HEK293 (cell line): ENCODE data around the gene IPO13.

Experiments
- FEZF1 ChIP-seq: fragments of 450-650 bp; formaldehyde crosslinking; IDR thresholded peaks from 2 replicates; pipeline ENCODE4 v1.5.1; 2016; ENCODE audit warnings: missing biosample characterization, missing genetic modification characterization
- MEIS1 ChIP-seq: sonication (generic); formaldehyde crosslinking; IDR thresholded peaks from 2 replicates; pipeline ENCODE4 v1.8.1; 2022; ENCODE audit warnings: missing genetic modification reagents, mild to moderate bottlenecking, borderline replicate concordance
- TCF7L2 ChIP-seq: IDR thresholded peaks from 2 replicates; pipeline ENCODE4 v1.6.1; 2011; ENCODE audit warnings: low read depth, mild to moderate bottlenecking, inconsistent platforms, low read length, moderate library complexity, borderline replicate concordance
- ZBTB17 ChIP-seq: fragments of 450-650 bp; formaldehyde crosslinking; IDR thresholded peaks from 2 replicates; pipeline ENCODE4 v1.5.1; 2016; ENCODE audit warnings: missing biosample characterization, missing genetic modification characterization
- ZFHX2 ChIP-seq: fragments of 450-650 bp; formaldehyde crosslinking; conservative IDR thresholded peaks from 2 replicates; pipeline ENCODE4 v1.5.1; 2016; ENCODE audit warnings: missing biosample characterization, missing genetic modification characterization
- ZFP3 ChIP-seq: fragments of 450-650 bp; formaldehyde crosslinking; IDR thresholded peaks from 2 replicates; pipeline ENCODE4 v1.5.1; 2016; ENCODE audit warnings: low read depth, missing biosample characterization, missing genetic modification characterization
- ZFP69B ChIP-seq: fragments of 450-650 bp; formaldehyde crosslinking; IDR thresholded peaks from 2 replicates; pipeline ENCODE4 v1.5.1; 2016; ENCODE audit warnings: missing biosample characterization, missing genetic modification characterization
- ZNF114 ChIP-seq: fragments of 450-650 bp; formaldehyde crosslinking; IDR thresholded peaks from 2 replicates; pipeline ENCODE4 v1.5.0; 2017; ENCODE audit warnings: missing biosample characterization, missing genetic modification characterization
- ZNF169 ChIP-seq: fragments of 450-650 bp; formaldehyde crosslinking; IDR thresholded peaks from 2 replicates; pipeline ENCODE4 v1.5.1; 2016; ENCODE audit warnings: missing biosample characterization, missing genetic modification characterization
- ZNF23 ChIP-seq: fragments of 450-650 bp; formaldehyde crosslinking; IDR thresholded peaks from 2 replicates; pipeline ENCODE4 v1.5.1; 2016; ENCODE audit warnings: missing biosample characterization, missing genetic modification characterization, borderline replicate concordance
- ZNF239 ChIP-seq: fragments of 450-650 bp; formaldehyde crosslinking; IDR thresholded peaks from 2 replicates; pipeline ENCODE4 v1.5.1; 2016; ENCODE audit warnings: missing biosample characterization, missing genetic modification characterization
- ZNF248 ChIP-seq: fragments of 450-650 bp; formaldehyde crosslinking; IDR thresholded peaks from 2 replicates; pipeline ENCODE4 v1.5.1; 2017; ENCODE audit warnings: missing biosample characterization, missing genetic modification characterization
- ZNF341 ChIP-seq: fragments of 450-650 bp; formaldehyde crosslinking; IDR thresholded peaks from 2 replicates; pipeline ENCODE4; 2016; ENCODE audit warnings: low read depth, missing biosample characterization, missing genetic modification characterization
- ZNF354C ChIP-seq: fragments of 450-650 bp; formaldehyde crosslinking; IDR thresholded peaks from 2 replicates; pipeline ENCODE4 v1.5.1; 2016; ENCODE audit warnings: missing biosample characterization, missing genetic modification characterization, low read depth, borderline replicate concordance
- ZNF37A ChIP-seq: fragments of 450-650 bp; IDR thresholded peaks from 2 replicates; pipeline ENCODE4 v1.5.1; 2018; ENCODE audit warnings: missing biosample characterization, missing genetic modification characterization
- ZNF404 ChIP-seq: fragments of 450-650 bp; formaldehyde crosslinking; IDR thresholded peaks from 2 replicates; pipeline ENCODE4 v1.5.1; 2017; ENCODE audit warnings: missing biosample characterization, missing genetic modification characterization
- ZNF473 ChIP-seq: fragments of 450-650 bp; formaldehyde crosslinking; IDR thresholded peaks from 2 replicates; pipeline ENCODE4 v1.5.1; 2017; ENCODE audit warnings: missing biosample characterization, missing genetic modification characterization
- ZNF48 ChIP-seq: fragments of 450-650 bp; formaldehyde crosslinking; IDR thresholded peaks from 2 replicates; pipeline ENCODE4 v1.5.1; 2016; ENCODE audit warnings: missing biosample characterization, missing genetic modification characterization
- ZNF514 ChIP-seq: fragments of 450-650 bp; formaldehyde crosslinking; IDR thresholded peaks from 2 replicates; pipeline ENCODE4 v1.5.1; 2016; ENCODE audit warnings: missing biosample characterization, missing genetic modification characterization
- ZNF548 ChIP-seq: fragments of 450-650 bp; formaldehyde crosslinking; IDR thresholded peaks from 2 replicates; pipeline ENCODE4 v1.5.1; 2016; ENCODE audit warnings: missing biosample characterization, missing genetic modification characterization
- ZNF600 ChIP-seq: fragments of 450-650 bp; formaldehyde crosslinking; IDR thresholded peaks from 2 replicates; pipeline ENCODE4 v1.5.1; 2016; ENCODE audit warnings: missing biosample characterization, missing genetic modification characterization
- ZNF623 ChIP-seq: fragments of 450-650 bp; formaldehyde crosslinking; IDR thresholded peaks from 2 replicates; pipeline ENCODE4 v1.5.1; 2016; ENCODE audit warnings: missing biosample characterization, missing genetic modification characterization
- ZSCAN30 ChIP-seq: fragments of 450-650 bp; IDR thresholded peaks from 2 replicates; pipeline ENCODE4 v1.5.1; 2018; ENCODE audit warnings: missing biosample characterization, mild to moderate bottlenecking, missing genetic modification characterization, moderate library complexity
- TF ChIP-seq, protein P1 (sequence below): fragments of 450-650 bp; formaldehyde crosslinking; IDR thresholded peaks from 2 replicates; pipeline ENCODE4 v1.5.1; 2016; ENCODE audit warnings: missing biosample characterization, missing genetic modification characterization
- TF ChIP-seq, protein P2 (sequence below): fragments of 450-650 bp; formaldehyde crosslinking; IDR thresholded peaks from 2 replicates; pipeline ENCODE4 v1.5.1; 2016; ENCODE audit warnings: missing biosample characterization, missing genetic modification characterization
- TF ChIP-seq, protein P3 (sequence below): fragments of 450-650 bp; formaldehyde crosslinking; IDR thresholded peaks from 2 replicates; pipeline ENCODE4 v1.5.1; 2016; ENCODE audit warnings: missing biosample characterization, missing genetic modification characterization
- TF ChIP-seq, protein P4 (sequence below): sonication (generic); formaldehyde crosslinking; IDR thresholded peaks from 2 replicates; pipeline ENCODE4 v1.8.1; 2022; ENCODE audit warnings: mild to moderate bottlenecking, moderate library complexity, missing genetic modification reagents
- TF ChIP-seq, protein P5 (sequence below): fragments of 450-650 bp; formaldehyde crosslinking; IDR thresholded peaks from 2 replicates; pipeline ENCODE4 v1.5.1; 2016; ENCODE audit warnings: missing biosample characterization, missing genetic modification characterization

Gene IPO13

DNA sequence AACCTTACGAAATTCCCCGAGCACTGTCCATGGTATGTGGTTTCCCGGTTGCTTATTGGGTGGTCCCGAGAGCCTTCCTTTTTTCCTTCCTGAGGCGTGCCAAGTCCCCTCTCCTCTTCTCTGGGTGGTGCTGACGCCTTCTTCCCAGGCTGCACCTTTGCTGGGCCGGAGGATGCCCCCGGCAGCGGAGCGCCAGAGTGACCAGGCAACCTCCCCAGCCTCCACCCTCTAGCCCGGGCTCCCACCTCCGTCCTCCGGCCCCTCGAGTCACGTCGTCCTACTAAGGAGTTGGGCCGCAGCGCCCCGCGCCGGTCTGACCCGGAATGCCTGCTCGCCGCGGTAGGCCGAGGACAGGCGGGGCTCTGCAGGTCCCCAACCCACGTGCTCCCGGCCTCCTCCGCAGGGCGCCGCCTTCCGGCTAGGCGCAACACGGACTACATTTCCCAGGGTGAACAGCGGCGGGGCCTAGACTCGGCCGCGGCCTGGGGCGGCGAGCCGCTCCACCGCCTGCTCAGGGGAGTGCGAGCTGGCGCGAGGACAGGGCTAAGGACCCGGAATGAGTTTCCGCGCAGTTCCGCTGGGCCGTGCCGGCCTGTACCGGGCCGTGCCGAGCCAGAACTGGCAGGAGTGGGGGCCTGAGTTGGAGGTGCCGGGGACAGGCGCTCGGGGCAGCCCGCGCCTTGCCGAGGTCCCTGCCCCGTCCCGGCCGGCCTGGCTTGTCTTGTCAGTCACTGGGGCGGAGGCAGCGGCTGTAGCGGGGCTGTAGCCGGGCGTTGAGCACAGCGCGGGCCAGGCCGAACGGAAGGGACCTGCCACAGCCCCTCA lies at the start of gene IPO13 (continued):
- no peak; the same call in 1 of the 2 replicates for TF ChIP-seq ZNF239
- no peak for TF ChIP-seq TCF7L2
- TF ChIP-seq ZNF341 (tag by site-specific recombination) = peak; percentile 22; the same call in 1 of the 2 replicates
- no peak for TF ChIP-seq ZNF623 (tag by site-specific recombination)
- TF ChIP-seq ZNF514 (tag by site-specific recombination) = no peak
- no peak for TF ChIP-seq ZNF548 (tag by site-specific recombination)
- TF ChIP-seq, protein P1, sequence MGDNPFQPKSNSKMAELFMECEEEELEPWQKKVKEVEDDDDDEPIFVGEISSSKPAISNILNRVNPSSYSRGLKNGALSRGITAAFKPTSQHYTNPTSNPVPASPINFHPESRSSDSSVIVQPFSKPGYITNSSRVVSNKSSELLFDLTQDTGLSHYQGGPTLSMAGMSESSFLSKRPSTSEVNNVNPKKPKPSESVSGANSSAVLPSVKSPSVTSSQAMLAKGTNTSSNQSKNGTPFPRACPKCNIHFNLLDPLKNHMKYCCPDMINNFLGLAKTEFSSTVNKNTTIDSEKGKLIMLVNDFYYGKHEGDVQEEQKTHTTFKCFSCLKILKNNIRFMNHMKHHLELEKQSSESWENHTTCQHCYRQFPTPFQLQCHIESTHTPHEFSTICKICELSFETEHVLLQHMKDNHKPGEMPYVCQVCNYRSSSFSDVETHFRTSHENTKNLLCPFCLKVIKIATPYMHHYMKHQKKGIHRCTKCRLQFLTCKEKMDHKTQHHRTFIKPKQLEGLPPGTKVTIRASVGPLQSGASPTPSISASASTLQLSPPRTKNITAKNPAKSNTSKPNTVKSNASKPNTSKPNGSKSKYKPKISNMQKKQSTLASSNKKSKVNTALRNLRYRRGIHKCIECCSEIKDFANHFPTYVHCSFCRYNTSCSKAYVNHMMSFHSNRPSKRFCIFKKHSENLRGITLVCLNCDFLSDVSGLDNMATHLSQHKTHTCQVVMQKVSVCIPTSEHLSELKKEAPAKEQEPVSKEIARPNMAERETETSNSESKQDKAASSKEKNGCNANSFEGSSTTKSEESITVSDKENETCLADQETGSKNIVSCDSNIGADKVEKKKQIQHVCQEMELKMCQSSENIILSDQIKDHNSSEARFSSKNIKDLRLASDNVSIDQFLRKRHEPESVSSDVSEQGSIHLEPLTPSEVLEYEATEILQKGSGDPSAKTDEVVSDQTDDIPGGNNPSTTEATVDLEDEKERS (tag by site-specific recombination) = no peak
- TF ChIP-seq ZNF404 (tag by site-specific recombination) = no peak
- TF ChIP-seq, protein P2, sequence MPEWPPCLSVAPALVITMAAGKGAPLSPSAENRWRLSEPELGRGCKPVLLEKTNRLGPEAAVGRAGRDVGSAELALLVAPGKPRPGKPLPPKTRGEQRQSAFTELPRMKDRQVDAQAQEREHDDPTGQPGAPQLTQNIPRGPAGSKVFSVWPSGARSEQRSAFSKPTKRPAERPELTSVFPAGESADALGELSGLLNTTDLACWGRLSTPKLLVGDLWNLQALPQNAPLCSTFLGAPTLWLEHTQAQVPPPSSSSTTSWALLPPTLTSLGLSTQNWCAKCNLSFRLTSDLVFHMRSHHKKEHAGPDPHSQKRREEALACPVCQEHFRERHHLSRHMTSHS (tag by site-specific recombination) = no peak
- TF ChIP-seq ZSCAN30 (tag by site-specific recombination) = peak; percentile 65
- peak; percentile 74; the same call in 1 of the 2 replicates for TF ChIP-seq ZNF169
- no peak for TF ChIP-seq ZNF248 (tag by site-specific recombination)
- no peak for TF ChIP-seq ZNF114
- no peak for TF ChIP-seq FEZF1 (tag by site-specific recombination)
- TF ChIP-seq, protein P3, sequence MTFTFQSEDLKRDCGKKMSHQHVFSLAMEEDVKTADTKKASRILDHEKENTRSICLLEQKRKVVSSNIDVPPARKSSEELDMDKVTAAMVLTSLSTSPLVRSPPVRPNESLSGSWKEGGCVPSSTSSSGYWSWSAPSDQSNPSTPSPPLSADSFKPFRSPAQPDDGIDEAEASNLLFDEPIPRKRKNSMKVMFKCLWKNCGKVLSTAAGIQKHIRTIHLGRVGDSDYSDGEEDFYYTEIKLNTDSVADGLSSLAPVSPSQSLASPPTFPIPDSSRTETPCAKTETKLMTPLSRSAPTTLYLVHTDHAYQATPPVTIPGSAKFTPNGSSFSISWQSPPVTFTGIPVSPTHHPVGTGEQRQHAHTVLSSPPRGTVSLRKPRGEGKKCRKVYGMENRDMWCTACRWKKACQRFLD (tag by site-specific recombination) = peak; percentile 84; the same call in 1 of the 2 replicates
- TF ChIP-seq ZBTB17 = peak; percentile 96
- TF ChIP-seq ZNF23 (tag by site-specific recombination) = no peak
- peak; percentile 94 for TF ChIP-seq ZFHX2 (tag by site-specific recombination)
- TF ChIP-seq, protein P4, sequence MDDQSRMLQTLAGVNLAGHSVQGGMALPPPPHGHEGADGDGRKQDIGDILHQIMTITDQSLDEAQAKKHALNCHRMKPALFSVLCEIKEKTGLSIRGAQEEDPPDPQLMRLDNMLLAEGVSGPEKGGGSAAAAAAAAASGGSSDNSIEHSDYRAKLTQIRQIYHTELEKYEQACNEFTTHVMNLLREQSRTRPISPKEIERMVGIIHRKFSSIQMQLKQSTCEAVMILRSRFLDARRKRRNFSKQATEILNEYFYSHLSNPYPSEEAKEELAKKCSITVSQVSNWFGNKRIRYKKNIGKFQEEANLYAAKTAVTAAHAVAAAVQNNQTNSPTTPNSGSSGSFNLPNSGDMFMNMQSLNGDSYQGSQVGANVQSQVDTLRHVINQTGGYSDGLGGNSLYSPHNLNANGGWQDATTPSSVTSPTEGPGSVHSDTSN = no peak; the same call in 1 of the 2 replicates
- TF ChIP-seq, protein P5, sequence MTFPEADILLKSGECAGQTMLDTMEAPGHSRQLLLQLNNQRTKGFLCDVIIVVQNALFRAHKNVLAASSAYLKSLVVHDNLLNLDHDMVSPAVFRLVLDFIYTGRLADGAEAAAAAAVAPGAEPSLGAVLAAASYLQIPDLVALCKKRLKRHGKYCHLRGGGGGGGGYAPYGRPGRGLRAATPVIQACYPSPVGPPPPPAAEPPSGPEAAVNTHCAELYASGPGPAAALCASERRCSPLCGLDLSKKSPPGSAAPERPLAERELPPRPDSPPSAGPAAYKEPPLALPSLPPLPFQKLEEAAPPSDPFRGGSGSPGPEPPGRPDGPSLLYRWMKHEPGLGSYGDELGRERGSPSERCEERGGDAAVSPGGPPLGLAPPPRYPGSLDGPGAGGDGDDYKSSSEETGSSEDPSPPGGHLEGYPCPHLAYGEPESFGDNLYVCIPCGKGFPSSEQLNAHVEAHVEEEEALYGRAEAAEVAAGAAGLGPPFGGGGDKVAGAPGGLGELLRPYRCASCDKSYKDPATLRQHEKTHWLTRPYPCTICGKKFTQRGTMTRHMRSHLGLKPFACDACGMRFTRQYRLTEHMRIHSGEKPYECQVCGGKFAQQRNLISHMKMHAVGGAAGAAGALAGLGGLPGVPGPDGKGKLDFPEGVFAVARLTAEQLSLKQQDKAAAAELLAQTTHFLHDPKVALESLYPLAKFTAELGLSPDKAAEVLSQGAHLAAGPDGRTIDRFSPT = no peak; the same call in 1 of the 2 replicates
- TF ChIP-seq ZFP3 (tag by site-specific recombination) = no peak
- no peak; the same call in none of the 2 replicates for TF ChIP-seq ZFP69B
- no peak for TF ChIP-seq ZNF48 (tag by site-specific recombination)
- TF ChIP-seq ZNF473 (tag by site-specific recombination) = no peak
- TF ChIP-seq MEIS1 = no peak
- TF ChIP-seq ZNF37A = no peak
- TF ChIP-seq ZNF354C (tag by site-specific recombination) = no peak
- peak; percentile 60 for TF ChIP-seq ZNF600 (tag by site-specific recombination)
